ENCODE measurements around the gene DOCK7.

Gene DOCK7

GRCh38 chr1:62590255-62590969 is 97.8 kb downstream of the DOCK7 start:
- Histone ChIP-seq H3K4me3 (ENCODE audit: low read length) (no peak overlapping the region), H3K79me2 (ENCODE audit: control insufficient read depth, low read length) (no peaks in the 10 kb centered on the region), H3K4me1 (ENCODE audit: control insufficient read depth, low read length) (no peaks in the 10 kb centered on the region), H3K27ac (ENCODE audit: low read depth, low read length) (no peak overlapping the region), H3K36me3 (ENCODE audit: control insufficient read depth, low read length) (no peaks in the 10 kb centered on the region), H3K27me3 (ENCODE audit: control insufficient read depth, low read length) (no peaks in the 10 kb centered on the region), H3F3A (ENCODE audit: control insufficient read depth, insufficient read depth) (no peaks in the 10 kb centered on the region; the same call in 1 of the 2 replicates), H4K20me1 (ENCODE audit: control insufficient read depth, insufficient read depth, low read depth, low read length) (no peaks in the 10 kb centered on the region), H3K4me2 (ENCODE audit: low read length) (no peak overlapping the region), H3K9me3 (ENCODE audit: control insufficient read depth, insufficient read depth, low read length) (no peaks in the 10 kb centered on the region), H3K9me2 (replicated peaks; ENCODE audit: control insufficient read depth, low read length) (no peaks in the 10 kb centered on the region)
- TF ChIP-seq EZH2phosphoT487 (IDR thresholded peaks at IDR 0.05; ENCODE audit: borderline replicate concordance, low read length) (no peak), CTCF (IDR thresholded peaks at IDR 0.05; ENCODE audit: low read depth, low read length, poor library complexity, severe bottlenecking) (no peak)

- H4K20me1 ChIP-seq (ENCODE audit: control insufficient read depth, insufficient read depth, low read depth, low read length), result no peaks in the 10 kb centered on the region
- H3K9me3 ChIP-seq (ENCODE audit: control insufficient read depth, insufficient read depth, low read length), result no peaks in the 10 kb centered on the region
- H3K4me3 ChIP-seq (ENCODE audit: low read length), result no peak overlapping the region
- no peak overlapping the region for H3K27ac ChIP-seq (ENCODE audit: low read depth, low read length)
- no peak overlapping the region for H3K4me2 ChIP-seq (ENCODE audit: low read length)
- no peaks in the 10 kb centered on the region for H3K9me2 ChIP-seq (replicated peaks; ENCODE audit: control insufficient read depth, low read length)
- no peaks in the 10 kb centered on the region; the same call in 1 of the 2 replicates for H3F3A ChIP-seq (ENCODE audit: control insufficient read depth, insufficient read depth)
- no peaks in the 10 kb centered on the region for H3K79me2 ChIP-seq (ENCODE audit: control insufficient read depth, low read length)
- no peak for TF ChIP-seq EZH2phosphoT487 (IDR thresholded peaks at IDR 0.05; ENCODE audit: borderline replicate concordance, low read length)
- no peak for TF ChIP-seq CTCF (IDR thresholded peaks at IDR 0.05; ENCODE audit: low read depth, low read length, poor library complexity, severe bottlenecking)
- no peaks in the 10 kb centered on the region for H3K4me1 ChIP-seq (ENCODE audit: control insufficient read depth, low read length)
- no peaks in the 10 kb centered on the region for H3K36me3 ChIP-seq (ENCODE audit: control insufficient read depth, low read length)
- no peaks in the 10 kb centered on the region for H3K27me3 ChIP-seq (ENCODE audit: control insufficient read depth, low read length)
Measured at GRCh38 chr1:62589321-62589720, 98.9 kb downstream of the DOCK7 start.

GRCh38 chr1:62588000-62588399 is 100.2 kb downstream of the DOCK7 start:
- Histone ChIP-seq H3K9me2 (replicated peaks; ENCODE audit: control insufficient read depth, low read length) (no peaks in the 10 kb centered on the region), H3K4me3 (ENCODE audit: low read length) (no peak overlapping the region), H3F3A (ENCODE audit: control insufficient read depth, insufficient read depth) (no peaks in the 10 kb centered on the region; the same call in 1 of the 2 replicates), H4K20me1 (ENCODE audit: control insufficient read depth, insufficient read depth, low read depth, low read length) (no peaks in the 10 kb centered on the region), H3K79me2 (ENCODE audit: control insufficient read depth, low read length) (no peaks in the 10 kb centered on the region), H3K9me3 (ENCODE audit: control insufficient read depth, insufficient read depth, low read length) (no peaks in the 10 kb centered on the region), H3K27ac (ENCODE audit: low read depth, low read length) (no peak overlapping the region), H3K27me3 (ENCODE audit: control insufficient read depth, low read length) (no peaks in the 10 kb centered on the region), H3K4me2 (ENCODE audit: low read length) (no peak overlapping the region), H3K36me3 (ENCODE audit: control insufficient read depth, low read length) (no peaks in the 10 kb centered on the region), H3K4me1 (ENCODE audit: control insufficient read depth, low read length) (no peaks in the 10 kb centered on the region)
- TF ChIP-seq CTCF (IDR thresholded peaks at IDR 0.05; ENCODE audit: low read depth, low read length, poor library complexity, severe bottlenecking) (no peak), EZH2phosphoT487 (IDR thresholded peaks at IDR 0.05; ENCODE audit: borderline replicate concordance, low read length) (no peak)

Measured in DOHH2 (cell line).